H1 (cell line): ENCODE data around the gene LRP11. TPM values are rescaled to one million over a fixed set of nuclear protein-coding genes. Genes with fewer than 3 reads are reported as not detected.

Experiments used
- CTCF ChIA-PET: fragments of 300-600 bp; sonication (Branson Sonifier 250); formaldehyde crosslinking; loops from one replicate; lab custom pipeline; 2021; ENCODE audit not compliant: partially characterized antibody; lab: Charles Lee
- POLR2A ChIA-PET: fragments of 300-600 bp; sonication (Branson Sonifier 250); formaldehyde crosslinking; loops from one replicate; lab custom pipeline; 2021; ENCODE audit warnings: inconsistent platforms; ENCODE audit not compliant: partially characterized antibody; lab: Charles Lee
- DNase-seq, 2 experiments: peaks; one replicate each; pipeline versions ENCODE4 v3.0.0 to v3.0.0-alpha.2; 2010 to 2022; ENCODE audit warnings: low spot score in 2 of 2, low read depth in 1 of 2, mixed read lengths in 1 of 2
- FAIRE-seq: peaks from 2 replicates; lab custom pipeline; 2011; peaks lifted over from hg19 to GRCh38; lab: Jason Lieb, UNC
- H2AFZ ChIP-seq: 2 replicates; pipeline ENCODE4 v1.8.1; 2012; ENCODE audit warnings: low read length, inconsistent platforms
- H2AK5ac ChIP-seq: 2 replicates; pipeline ENCODE4 v1.6.1; 2013; ENCODE audit warnings: low read depth, low read length
- H2BK120ac ChIP-seq: replicated peaks from 2 replicates; pipeline ENCODE3; 2013; ENCODE audit warnings: low read depth, low read length, inconsistent platforms
- H2BK12ac ChIP-seq: 2 replicates; pipeline ENCODE4 v1.6.1; 2013; ENCODE audit warnings: low read depth, low read length
- H2BK15ac ChIP-seq: 2 replicates; pipeline ENCODE4 v1.6.1; 2013; ENCODE audit warnings: low read length
- H2BK20ac ChIP-seq: 2 replicates; pipeline ENCODE4 v1.6.1; 2013; ENCODE audit warnings: low read length
- H2BK5ac ChIP-seq: 2 replicates; pipeline ENCODE4 v1.6.1; 2013; ENCODE audit warnings: low read depth, low read length
- H3K14ac ChIP-seq: 2 replicates; pipeline ENCODE4 v1.6.1; 2013; ENCODE audit warnings: inconsistent platforms; ENCODE audit not compliant: insufficient read length
- H3K18ac ChIP-seq: 2 replicates; pipeline ENCODE4 v1.6.1; 2013; ENCODE audit warnings: low read length; ENCODE audit errors: extremely low read depth
- H3K23ac ChIP-seq: 2 replicates; pipeline ENCODE4 v1.6.1; 2013; ENCODE audit warnings: inconsistent platforms; ENCODE audit not compliant: insufficient read length
- H3K23me2 ChIP-seq: 2 replicates; pipeline ENCODE4 v1.6.1; 2013; ENCODE audit warnings: low read depth, low read length
- H3K27ac ChIP-seq: 2 replicates; pipeline ENCODE4 v1.6.1; 2011; ENCODE audit warnings: low read depth, low read length, inconsistent platforms
- H3K27me3 ChIP-seq, 4 experiments: replicated peaks in 1 of 4; 1 replicate in 1 of 4; 2 replicates in 3 of 4; pipeline versions ENCODE4 v1.6.1 to v1.8.1; 2011 to 2013; ENCODE audit warnings: low read length in 3 of 4, mild to moderate bottlenecking in 3 of 4, inconsistent platforms in 2 of 4, mixed read lengths in 2 of 4, moderate library complexity in 1 of 4; ENCODE audit not compliant: control insufficient read depth in 3 of 4, insufficient read depth in 3 of 4; ENCODE audit errors: extremely low read depth in 1 of 4
- H3K36me3 ChIP-seq, 4 experiments: 2 replicates each; pipeline versions ENCODE4 v1.6.1 to v1.8.1; 2011 to 2013; ENCODE audit warnings: mild to moderate bottlenecking in 4 of 4, low read length in 3 of 4, moderate library complexity in 2 of 4, control low read depth in 1 of 4, inconsistent platforms in 1 of 4; ENCODE audit not compliant: insufficient read depth in 4 of 4, control insufficient read depth in 2 of 4
- H3K4ac ChIP-seq: replicated peaks from 2 replicates; pipeline ENCODE3; 2013; ENCODE audit warnings: low read length, low read depth, mixed read lengths, inconsistent platforms; ENCODE audit not compliant: insufficient read length
- H3K4me1 ChIP-seq, 4 experiments: replicated peaks in 1 of 4; 1 replicate in 1 of 4; 2 replicates in 3 of 4; pipeline versions ENCODE4 v1.6.1 to v1.8.1; 2011 to 2013; ENCODE audit warnings: low read length in 3 of 4, inconsistent platforms in 2 of 4, mixed read lengths in 1 of 4; ENCODE audit not compliant: insufficient read depth in 4 of 4, control insufficient read depth in 3 of 4
- H3K4me2 ChIP-seq, 2 experiments: 2 replicates each; pipeline versions ENCODE4 v1.6.1 to v1.8.1; 2011 to 2013; ENCODE audit warnings: low read depth in 2 of 2, low read length in 2 of 2, control low read depth in 1 of 2, inconsistent platforms in 1 of 2, mild to moderate bottlenecking in 1 of 2; ENCODE audit not compliant: insufficient read depth in 1 of 2
- H3K4me3 ChIP-seq, 4 experiments: fragments of 200-600, 300-600 bp in 1 of 4; sonication (generic), shearing (Covaris generic), sonication (Bioruptor Twin) in 1 of 4; 2 replicates each; pipeline versions ENCODE4 v1.5.1 to v1.8.1; 2011 to 2016; ENCODE audit warnings: low read length in 4 of 4, low read depth in 3 of 4, control low read depth in 2 of 4, inconsistent platforms in 2 of 4, mild to moderate bottlenecking in 2 of 4, mixed read lengths in 1 of 4, moderate library complexity in 1 of 4; ENCODE audit not compliant: insufficient read depth in 2 of 4; ENCODE audit errors: extremely low read depth in 1 of 4
- H3K56ac ChIP-seq: replicated peaks from 2 replicates; pipeline ENCODE3; 2013; ENCODE audit warnings: low read depth, mild to moderate bottlenecking, mixed read lengths, low read length, inconsistent platforms; ENCODE audit not compliant: insufficient read length
- H3K79me1 ChIP-seq: 2 replicates; pipeline ENCODE4 v1.6.1; 2013; ENCODE audit warnings: low read depth, low read length, control low read depth
- H3K79me2 ChIP-seq, 2 experiments: 2 replicates each; pipeline versions ENCODE4 v1.6.1 to v1.8.1; 2012 to 2013; ENCODE audit warnings: low read length in 2 of 2, mild to moderate bottlenecking in 2 of 2, inconsistent platforms in 1 of 2; ENCODE audit not compliant: insufficient read depth in 2 of 2, control insufficient read depth in 1 of 2
- H3K9ac ChIP-seq, 4 experiments: replicated peaks in 1 of 4; 1 replicate in 1 of 4; 2 replicates in 3 of 4; pipeline versions ENCODE4 v1.6.1 to v1.8.1; 2011 to 2013; ENCODE audit warnings: low read depth in 3 of 4, low read length in 3 of 4, control low read depth in 2 of 4, mild to moderate bottlenecking in 2 of 4, moderate library complexity in 2 of 4, inconsistent platforms in 1 of 4; ENCODE audit errors: extremely low read depth in 1 of 4
- H3K9me3 ChIP-seq, 2 experiments: 2 replicates each; pipeline versions ENCODE4 v1.6.1 to v1.8.1; 2012 to 2013; ENCODE audit warnings: mild to moderate bottlenecking in 2 of 2, moderate library complexity in 2 of 2, control low read depth in 1 of 2, inconsistent platforms in 1 of 2, low read depth in 1 of 2, low read length in 1 of 2, mixed read lengths in 1 of 2; ENCODE audit not compliant: insufficient read depth in 2 of 2
- H4K20me1 ChIP-seq, 2 experiments: replicated peaks in 1 of 2; 2 replicates each; pipeline versions ENCODE3 to v1.8.1; 2011 to 2013; ENCODE audit warnings: inconsistent platforms in 2 of 2, low read length in 2 of 2, mild to moderate bottlenecking in 1 of 2; ENCODE audit not compliant: insufficient read depth in 2 of 2, control insufficient read depth in 1 of 2
- H4K5ac ChIP-seq: 2 replicates; pipeline ENCODE4 v1.6.1; 2013; ENCODE audit warnings: low read length, low read depth, mixed read lengths, inconsistent platforms; ENCODE audit not compliant: insufficient read length
- H4K8ac ChIP-seq: 2 replicates; pipeline ENCODE4 v1.8.0; 2013; ENCODE audit warnings: mild to moderate bottlenecking, moderate library complexity, low read length, inconsistent platforms; ENCODE audit not compliant: insufficient read depth; ENCODE audit errors: extremely low read depth
- H4K91ac ChIP-seq: replicated peaks from 2 replicates; pipeline ENCODE3; 2013; ENCODE audit warnings: low read length, mixed read lengths, inconsistent platforms; ENCODE audit not compliant: insufficient read length
- EGR1 ChIP-seq: IDR thresholded peaks from 2 replicates; pipeline ENCODE4 v1.6.1; 2011; ENCODE audit warnings: low read depth, low read length, borderline replicate concordance
- EP300 ChIP-seq, 2 experiments: IDR thresholded peaks; 1 replicate in 1 of 2; 2 replicates in 1 of 2; pipeline ENCODE4 v1.6.1; 2011 to 2012; ENCODE audit warnings: low read depth in 2 of 2, low read length in 2 of 2, mild to moderate bottlenecking in 2 of 2, borderline replicate concordance in 1 of 2, inconsistent platforms in 1 of 2, moderate library complexity in 1 of 2
- HDAC2 ChIP-seq, 2 experiments: fragments of 300-600 bp in 1 of 2; sonication (generic) in 1 of 2; IDR thresholded peaks; 2 replicates each; pipeline ENCODE4 v1.6.1; 2011 to 2012; ENCODE audit warnings: low read depth in 2 of 2, low read length in 2 of 2, mild to moderate bottlenecking in 2 of 2, moderate library complexity in 2 of 2, borderline replicate concordance in 1 of 2, inconsistent platforms in 1 of 2
- POLR2AphosphoS5 ChIP-seq: IDR thresholded peaks from 2 replicates; pipeline ENCODE4 v1.6.1; 2011; ENCODE audit warnings: low read depth, low read length
- POU5F1 ChIP-seq: IDR thresholded peaks from 2 replicates; pipeline ENCODE4 v1.6.1; 2011; ENCODE audit warnings: low read depth, mild to moderate bottlenecking, low read length, moderate library complexity
- RAD21 ChIP-seq, 2 experiments: IDR thresholded peaks in 1 of 2; conservative IDR thresholded peaks in 1 of 2; 2 replicates each; pipeline ENCODE4 v1.6.1; 2011; ENCODE audit warnings: low read depth in 2 of 2, low read length in 2 of 2, improper control_type of control experiment in 1 of 2, inconsistent platforms in 1 of 2, mild to moderate bottlenecking in 1 of 2, moderate library complexity in 1 of 2
- WGBS, 2 experiments: shearing (Covaris generic) in 1 of 2; methylation state at CpG; one replicate each; pipeline versions ENCODE4 v1.1.6 to v1.1.7; 2013 to 2015; ENCODE audit warnings: low lambda C conversion rate in 2 of 2, mixed read lengths in 2 of 2, inconsistent platforms in 1 of 2, low coverage in 1 of 2, missing lambda C conversion rate in 1 of 2; ENCODE audit not compliant: insufficient replicate concordance in 2 of 2, insufficient coverage in 1 of 2, insufficient read length in 1 of 2; ENCODE audit errors: extremely low coverage in 1 of 2, missing lambda C conversion rate in 1 of 2; 5-methylcytosine and 5-hydroxymethylcytosine counted together
- polyA plus RNA-seq, 7 experiments: library from polyadenylated mRNA; depleted of rRNA in 3 of 7; stranded (reverse) in 5 of 7; unstranded in 2 of 7; fragments of >200 nt in 5 of 7; fragments of 200-250 nt in 2 of 7; gene quantifications; 1 replicate in 5 of 7; 2 replicates in 1 of 7; 4 replicates in 1 of 7; pipeline versions ENCODE4 v1.2.1 to v1.2.3, GENCODE V29; 2011 to 2013; ENCODE audit warnings: missing spikeins in 2 of 7, mixed read lengths in 2 of 7
- total RNA-seq: library from RNA; stranded (reverse); fragmentation: NEBNext Ultra II Directional; extraction: Animal tissue kit (Norgen Biotek cat#: 25700); gene quantifications from 2 replicates; pipeline ENCODE4 v1.2.1, GENCODE V29; 2021
- TF ChIP-seq, protein P1 (sequence below), 3 experiments: IDR thresholded peaks; 1 replicate in 2 of 3; 2 replicates in 1 of 3; pipeline versions ENCODE4 v1.5.1 to v1.6.1; 2011; ENCODE audit warnings: low read length in 3 of 3, mild to moderate bottlenecking in 3 of 3, inconsistent platforms in 2 of 3, low read depth in 1 of 3, moderate library complexity in 1 of 3; ENCODE audit not compliant: insufficient read depth in 1 of 3; ENCODE audit errors: control extremely low read depth in 1 of 3
- TF ChIP-seq, protein P2 (sequence below): IDR thresholded peaks from 2 replicates; pipeline ENCODE4 v1.6.1; 2011; ENCODE audit warnings: low read length, improper control_type of control experiment

Gene LRP11
- total and polyA plus RNA-seq, 2 of the 8 experiments (the other 6 are each of a cell fraction or from before 2014, with no cell fraction given): 11.0 to 20.0 TPM

DNA sequence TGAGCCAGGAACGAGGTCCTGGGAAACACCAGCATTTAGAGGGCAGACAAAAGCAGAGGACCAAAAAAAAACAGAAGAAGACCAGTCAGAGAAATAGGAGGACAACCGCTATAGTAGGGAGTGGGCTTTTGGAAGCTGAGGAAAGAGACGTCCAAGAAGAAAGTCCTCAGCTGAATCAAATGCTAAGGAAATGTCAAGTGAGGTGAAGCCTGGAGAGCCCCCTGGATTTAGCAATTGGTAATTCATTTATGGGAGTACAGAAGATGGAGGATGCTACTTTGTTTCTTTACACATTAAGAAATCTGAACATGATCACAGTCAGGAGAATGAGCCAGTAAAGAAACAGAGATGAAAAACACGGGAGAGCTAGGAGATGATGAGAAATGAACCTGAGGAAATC lies 41.1 kb downstream of the LRP11 start:
- Histone ChIP-seq H2BK15ac (no peak overlapping the region), H3K4me2 (no peak overlapping the region), H3K9ac (no peak overlapping the region), H3K27ac (no peak overlapping the region), H3K4me1 (no peaks in the 10 kb centered on the region), H3K79me1 (no peaks in the 10 kb centered on the region), H2BK120ac (no peak overlapping the region), H3K4ac (no peak overlapping the region), H4K8ac (no peak overlapping the region), H4K91ac (no peak overlapping the region), H3K23ac (no peak overlapping the region), H3K18ac (no peak overlapping the region), H3K4me3 (no peak overlapping the region), H3K9me3 (no peaks in the 10 kb centered on the region), H4K5ac (no peak overlapping the region), H3K27me3 (no peaks in the 10 kb centered on the region), H3K23me2 (no peaks in the 10 kb centered on the region), H2BK5ac (no peak overlapping the region), H4K20me1 (no peaks in the 10 kb centered on the region), H2BK12ac (no peak overlapping the region), H3K56ac (no peak overlapping the region), H3K36me3 (no peaks in the 10 kb centered on the region), H3K79me2 (no peaks in the 10 kb centered on the region), H3K14ac (no peak overlapping the region), H2AFZ (no peak overlapping the region), H2BK20ac (no peak overlapping the region), H2AK5ac (no peak overlapping the region)
- no peak for DNase-seq
- FAIRE-seq: no peak
- POLR2A ChIA-PET: interaction anchor here (0.6 to 2.3 kb wide), 3 partner anchors 8 to 210 kb away, joined by 3 to 4 read pairs (median 3); no protein-coding TSS in a partner anchor
- WGBS, 2 experiments: 86% methylated on average over 4 of the region's 4 CpGs; no CpG with 5 or more reads in 1 of the 2 experiments
- CTCF ChIA-PET: interaction anchor here (0.9 to 17.8 kb wide), 12 partner anchors 8 to 272 kb away, joined by 3 to 195 read pairs (median 4); no protein-coding TSS in a partner anchor
- TF ChIP-seq EP300 (IDR thresholded peaks at IDR 0.05; ENCODE audit: borderline replicate concordance in 1 of 2, low read depth in 2 of 2, low read length in 2 of 2) (no peak), EGR1 (no peak), HDAC2 (IDR thresholded peaks at IDR 0.05; ENCODE audit: borderline replicate concordance in 1 of 2, low read depth in 2 of 2, low read length in 2 of 2) (no peak), POU5F1 (no peak), RAD21 (IDR thresholded peaks at IDR 0.05 in 1 of 2, conservative IDR thresholded peaks at IDR 0.05 in 1 of 2; ENCODE audit: low read depth in 2 of 2, low read length in 2 of 2) (0 out of 4 replicates have a peak, but pooled peaks of 1 of the 2 experiments have one; percentile 12), POLR2AphosphoS5 (no peak)
- TF ChIP-seq, protein P1, sequence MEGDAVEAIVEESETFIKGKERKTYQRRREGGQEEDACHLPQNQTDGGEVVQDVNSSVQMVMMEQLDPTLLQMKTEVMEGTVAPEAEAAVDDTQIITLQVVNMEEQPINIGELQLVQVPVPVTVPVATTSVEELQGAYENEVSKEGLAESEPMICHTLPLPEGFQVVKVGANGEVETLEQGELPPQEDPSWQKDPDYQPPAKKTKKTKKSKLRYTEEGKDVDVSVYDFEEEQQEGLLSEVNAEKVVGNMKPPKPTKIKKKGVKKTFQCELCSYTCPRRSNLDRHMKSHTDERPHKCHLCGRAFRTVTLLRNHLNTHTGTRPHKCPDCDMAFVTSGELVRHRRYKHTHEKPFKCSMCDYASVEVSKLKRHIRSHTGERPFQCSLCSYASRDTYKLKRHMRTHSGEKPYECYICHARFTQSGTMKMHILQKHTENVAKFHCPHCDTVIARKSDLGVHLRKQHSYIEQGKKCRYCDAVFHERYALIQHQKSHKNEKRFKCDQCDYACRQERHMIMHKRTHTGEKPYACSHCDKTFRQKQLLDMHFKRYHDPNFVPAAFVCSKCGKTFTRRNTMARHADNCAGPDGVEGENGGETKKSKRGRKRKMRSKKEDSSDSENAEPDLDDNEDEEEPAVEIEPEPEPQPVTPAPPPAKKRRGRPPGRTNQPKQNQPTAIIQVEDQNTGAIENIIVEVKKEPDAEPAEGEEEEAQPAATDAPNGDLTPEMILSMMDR (IDR thresholded peaks at IDR 0.05; ENCODE audit: control extremely low read depth in 1 of 3, insufficient read depth in 1 of 3, low read depth in 1 of 3, low read length in 3 of 3): peak in 1 of 3 experiments; percentile 28; a peak in 1 of 4 replicates
- TF ChIP-seq, protein P2, sequence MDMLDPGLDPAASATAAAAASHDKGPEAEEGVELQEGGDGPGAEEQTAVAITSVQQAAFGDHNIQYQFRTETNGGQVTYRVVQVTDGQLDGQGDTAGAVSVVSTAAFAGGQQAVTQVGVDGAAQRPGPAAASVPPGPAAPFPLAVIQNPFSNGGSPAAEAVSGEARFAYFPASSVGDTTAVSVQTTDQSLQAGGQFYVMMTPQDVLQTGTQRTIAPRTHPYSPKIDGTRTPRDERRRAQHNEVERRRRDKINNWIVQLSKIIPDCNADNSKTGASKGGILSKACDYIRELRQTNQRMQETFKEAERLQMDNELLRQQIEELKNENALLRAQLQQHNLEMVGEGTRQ: no peak
